ENCODE measurements around the gene AFAP1. TPM values are rescaled to one million over a fixed set of nuclear protein-coding genes. Genes with fewer than 3 reads are reported as not detected.

AFAP1 gene
- total RNA-seq, 1 donor from 2014 or later: 27.8 TPM

DNA sequence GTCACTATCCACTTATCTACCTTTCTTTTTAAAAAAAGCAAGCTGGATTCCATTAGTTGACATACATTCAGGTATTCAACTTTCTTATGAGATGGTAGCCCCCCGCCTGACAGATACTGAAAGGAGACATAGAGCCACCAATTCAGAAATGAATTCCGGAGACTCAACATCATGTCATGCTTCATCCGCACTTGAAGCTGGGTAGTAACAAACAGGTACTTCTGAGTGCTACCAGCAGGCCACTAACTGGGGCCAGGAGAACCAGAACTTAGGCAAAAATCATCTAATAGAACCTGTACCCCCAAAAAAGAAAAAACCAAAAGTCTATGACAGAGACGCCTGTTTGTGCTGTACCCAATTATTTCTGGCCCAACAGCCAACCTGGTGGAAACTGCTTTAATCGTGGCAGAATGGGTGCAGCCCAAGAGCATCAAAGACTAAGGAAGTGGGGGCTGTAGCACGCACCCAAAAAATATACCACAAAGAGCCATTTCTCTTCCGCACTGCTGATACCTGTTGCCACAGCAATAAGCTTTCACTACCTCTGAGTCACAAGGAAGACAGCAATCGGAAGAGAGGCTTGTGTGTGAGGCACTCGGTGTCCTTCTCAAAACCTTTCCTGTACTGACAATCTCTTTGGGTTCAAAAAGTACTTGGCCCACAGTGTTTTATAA is 84.8 kb downstream of the AFAP1 start:
- Mint-ChIP-seq H3K27me3 (ENCODE audit: unreplicated experiment) (peaks cover 11% of the 10 kb centered on the region), H3K4me3 (ENCODE audit: unreplicated experiment) (no peak overlapping the region), H3K27ac (ENCODE audit: unreplicated experiment) (no peak overlapping the region), H3K4me1 (ENCODE audit: unreplicated experiment) (peaks cover 16% of the 10 kb centered on the region), H3K9me3 (ENCODE audit: unreplicated experiment) (no peaks in the 10 kb centered on the region), H3K36me3 (ENCODE audit: low read depth, unreplicated experiment) (peaks cover 24% of the 10 kb centered on the region)
- TF ChIP-seq, protein P1, sequence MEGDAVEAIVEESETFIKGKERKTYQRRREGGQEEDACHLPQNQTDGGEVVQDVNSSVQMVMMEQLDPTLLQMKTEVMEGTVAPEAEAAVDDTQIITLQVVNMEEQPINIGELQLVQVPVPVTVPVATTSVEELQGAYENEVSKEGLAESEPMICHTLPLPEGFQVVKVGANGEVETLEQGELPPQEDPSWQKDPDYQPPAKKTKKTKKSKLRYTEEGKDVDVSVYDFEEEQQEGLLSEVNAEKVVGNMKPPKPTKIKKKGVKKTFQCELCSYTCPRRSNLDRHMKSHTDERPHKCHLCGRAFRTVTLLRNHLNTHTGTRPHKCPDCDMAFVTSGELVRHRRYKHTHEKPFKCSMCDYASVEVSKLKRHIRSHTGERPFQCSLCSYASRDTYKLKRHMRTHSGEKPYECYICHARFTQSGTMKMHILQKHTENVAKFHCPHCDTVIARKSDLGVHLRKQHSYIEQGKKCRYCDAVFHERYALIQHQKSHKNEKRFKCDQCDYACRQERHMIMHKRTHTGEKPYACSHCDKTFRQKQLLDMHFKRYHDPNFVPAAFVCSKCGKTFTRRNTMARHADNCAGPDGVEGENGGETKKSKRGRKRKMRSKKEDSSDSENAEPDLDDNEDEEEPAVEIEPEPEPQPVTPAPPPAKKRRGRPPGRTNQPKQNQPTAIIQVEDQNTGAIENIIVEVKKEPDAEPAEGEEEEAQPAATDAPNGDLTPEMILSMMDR (IDR thresholded peaks at IDR 0.05; ENCODE audit: unreplicated experiment): no peak
- no peak for DNase-seq (ENCODE audit: low spot score)

DNA sequence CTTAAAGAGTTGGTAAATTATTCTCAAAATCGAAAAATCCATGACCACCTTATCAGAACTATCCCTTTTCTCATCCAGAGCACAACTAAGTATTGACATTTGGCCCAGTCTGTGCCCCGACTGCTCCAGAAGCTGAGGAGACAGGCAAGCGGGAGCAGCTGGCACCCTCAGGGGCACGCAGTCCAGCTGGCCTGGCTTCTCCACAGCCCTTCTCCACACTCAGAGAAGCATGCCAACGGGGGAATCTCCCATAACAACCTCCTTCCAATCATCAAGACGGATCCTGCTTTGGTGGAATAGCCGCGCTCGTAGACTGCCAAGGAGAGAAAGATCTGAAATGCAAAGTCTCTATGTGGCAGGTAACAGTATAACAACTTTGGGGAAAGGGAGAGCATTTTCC is 85.4 kb downstream of the AFAP1 start:
- TF ChIP-seq, protein P1 (IDR thresholded peaks at IDR 0.05; ENCODE audit: unreplicated experiment): no peak
- Mint-ChIP-seq H3K4me1 (ENCODE audit: unreplicated experiment) (peaks cover 16% of the 10 kb centered on the region), H3K27ac (ENCODE audit: unreplicated experiment) (no peak overlapping the region), H3K9me3 (ENCODE audit: unreplicated experiment) (no peaks in the 10 kb centered on the region), H3K4me3 (ENCODE audit: unreplicated experiment) (no peak overlapping the region), H3K36me3 (ENCODE audit: low read depth, unreplicated experiment) (peaks cover 31% of the 10 kb centered on the region), H3K27me3 (ENCODE audit: unreplicated experiment) (peaks cover 9% of the 10 kb centered on the region)
- no peak for DNase-seq (ENCODE audit: low spot score)

DNA sequence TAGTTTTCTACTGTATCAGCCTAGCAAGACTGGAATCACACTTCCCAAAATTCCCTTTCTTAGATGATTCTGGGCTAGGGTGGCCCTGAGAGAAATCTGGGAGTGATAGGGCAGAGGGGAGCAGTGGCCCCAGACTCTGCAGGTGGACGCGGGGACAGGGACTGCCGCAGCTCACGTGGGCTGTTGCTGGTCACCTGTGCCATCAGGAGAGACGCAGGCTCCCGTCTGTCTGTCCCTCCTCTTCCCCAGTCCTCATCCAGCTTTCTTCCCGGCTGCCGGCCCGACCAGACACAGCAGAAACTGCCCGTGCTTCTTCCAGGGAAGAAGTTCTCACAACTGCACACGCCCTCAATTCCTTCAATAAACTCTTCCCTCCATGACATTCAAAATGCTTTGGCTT is 86.4 kb downstream of the AFAP1 start:
- H3K4me1 Mint-ChIP-seq (ENCODE audit: unreplicated experiment): peaks cover 8% of the 10 kb centered on the region

DNA sequence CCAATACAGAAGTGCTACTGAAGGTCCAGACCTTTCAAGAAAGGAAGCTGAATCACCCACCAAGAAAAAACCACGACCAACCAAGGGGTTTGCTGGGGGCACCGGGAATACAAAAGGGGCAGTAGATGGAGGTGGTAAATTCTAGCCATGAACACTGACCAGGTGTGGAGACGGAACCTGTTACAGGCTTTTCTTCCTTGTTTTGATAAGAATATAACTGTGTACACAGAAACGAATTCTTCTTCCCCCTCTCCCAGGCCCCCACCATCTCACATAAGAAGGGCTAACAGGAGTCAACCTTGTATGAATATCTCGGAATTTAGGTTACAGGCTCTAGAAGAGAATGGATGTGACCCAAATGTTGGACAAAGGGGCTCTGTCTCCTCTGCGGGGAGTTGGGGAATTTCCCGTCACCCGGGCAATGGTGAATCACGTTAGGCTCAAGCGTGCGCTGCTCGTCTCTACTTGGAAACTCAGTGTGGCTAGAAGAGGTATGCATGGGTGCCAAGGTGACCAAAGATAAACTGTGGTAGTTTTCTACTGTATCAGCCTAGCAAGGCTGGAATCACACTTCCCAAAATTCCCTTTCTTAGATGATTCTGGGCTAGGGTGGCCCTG is 87.0 kb downstream of the AFAP1 start:
- Mint-ChIP-seq H3K27ac (ENCODE audit: unreplicated experiment) (no peak overlapping the region), H3K4me3 (ENCODE audit: unreplicated experiment) (no peak overlapping the region), H3K27me3 (ENCODE audit: unreplicated experiment) (peaks cover 13% of the 10 kb centered on the region), H3K9me3 (ENCODE audit: unreplicated experiment) (no peaks in the 10 kb centered on the region), H3K36me3 (ENCODE audit: low read depth, unreplicated experiment) (peaks cover 40% of the 10 kb centered on the region), H3K4me1 (ENCODE audit: unreplicated experiment) (peaks cover 7% of the 10 kb centered on the region)
- TF ChIP-seq, protein P1 (IDR thresholded peaks at IDR 0.05; ENCODE audit: unreplicated experiment): no peak
- DNase-seq (ENCODE audit: low spot score): no peak

More for the DNA sequence above, 86.4 kb downstream of the AFAP1 start:
- TF ChIP-seq, protein P1 (IDR thresholded peaks at IDR 0.05; ENCODE audit: unreplicated experiment): no peak
- Mint-ChIP-seq H3K4me3 (ENCODE audit: unreplicated experiment) (peak overlapping the region; percentile 10), H3K36me3 (ENCODE audit: low read depth, unreplicated experiment) (peaks cover 38% of the 10 kb centered on the region), H3K27me3 (ENCODE audit: unreplicated experiment) (peaks cover 13% of the 10 kb centered on the region), H3K9me3 (ENCODE audit: unreplicated experiment) (no peaks in the 10 kb centered on the region), H3K27ac (ENCODE audit: unreplicated experiment) (no peak overlapping the region)
- no peak for DNase-seq (ENCODE audit: low spot score)

DNA sequence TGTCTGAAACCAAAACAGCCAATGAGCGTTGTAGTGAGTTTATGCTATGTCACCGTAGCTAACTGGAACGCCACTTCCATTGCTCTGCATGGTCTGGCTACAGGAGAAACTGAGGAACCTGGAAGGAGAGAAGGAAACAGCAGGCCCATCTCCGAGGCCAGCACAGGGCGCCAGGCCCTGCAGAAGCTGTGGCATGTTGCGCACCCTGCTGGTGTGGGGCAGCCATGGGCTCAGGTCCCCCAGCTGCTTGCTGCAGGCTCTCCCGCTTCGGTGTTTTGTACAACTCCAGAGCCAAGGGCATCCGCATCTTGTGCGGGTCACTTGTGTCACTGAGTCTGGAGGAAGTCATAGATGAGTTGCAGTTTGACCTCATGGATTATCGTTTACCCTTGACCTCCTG is 89.2 kb downstream of the AFAP1 start:
- TF ChIP-seq, protein P1 (IDR thresholded peaks at IDR 0.05; ENCODE audit: unreplicated experiment): no peak
- no peak overlapping the region for H3K27ac Mint-ChIP-seq (ENCODE audit: unreplicated experiment)
- H3K4me3 Mint-ChIP-seq (ENCODE audit: unreplicated experiment): peak overlapping the region; percentile 9
- H3K4me1 Mint-ChIP-seq (ENCODE audit: unreplicated experiment): peaks cover 2% of the 10 kb centered on the region
- peaks cover 13% of the 10 kb centered on the region for H3K27me3 Mint-ChIP-seq (ENCODE audit: unreplicated experiment)
- H3K9me3 Mint-ChIP-seq (ENCODE audit: unreplicated experiment): no peaks in the 10 kb centered on the region
- peaks cover 49% of the 10 kb centered on the region for H3K36me3 Mint-ChIP-seq (ENCODE audit: low read depth, unreplicated experiment)
- no peak for DNase-seq (ENCODE audit: low spot score)

All from endothelial cell (in vitro differentiated cells).